ENCODE results near the gene ZNF227.

ZNF227 gene

DNA sequence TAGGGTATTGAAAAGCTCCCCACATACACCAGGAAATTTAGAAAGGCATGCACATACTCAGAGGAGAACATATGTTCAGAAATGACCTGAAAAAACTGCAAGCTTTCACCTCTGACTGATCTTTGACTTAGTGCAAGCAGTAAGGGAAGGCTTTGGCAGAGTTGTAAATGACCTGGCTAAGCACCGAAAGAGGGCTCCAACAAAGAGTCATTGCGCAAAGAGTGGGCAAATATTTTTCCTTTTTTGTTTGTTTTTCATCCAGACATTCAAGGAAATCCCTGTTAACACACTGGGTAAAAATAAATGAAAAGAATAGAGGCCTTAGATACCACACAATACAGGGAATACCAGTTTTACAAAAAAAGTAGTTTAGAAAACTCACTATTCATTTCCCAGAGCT, 42.2 kb downstream of the ZNF227 start:
- Histone ChIP-seq H4K20me1 (ENCODE audit: insufficient read depth, low read length) (no peaks in the 10 kb centered on the region), H3K27ac (ENCODE audit: low read length) (no peak overlapping the region), H3K36me3 (ENCODE audit: insufficient read depth, low read length) (no peaks in the 10 kb centered on the region), H3K27me3 (ENCODE audit: insufficient read depth, low read length, poor library complexity) (no peaks in the 10 kb centered on the region), H3K9ac (ENCODE audit: low read depth, low read length) (no peak overlapping the region), H2AFZ (ENCODE audit: low read depth, low read length) (no peak overlapping the region), H3K79me2 (ENCODE audit: insufficient read depth, low read length) (no peaks in the 10 kb centered on the region), H3K4me1 (ENCODE audit: insufficient read depth, low read length) (peaks cover 8% of the 10 kb centered on the region; the same call in 1 of the 2 replicates), H3K4me3 (ENCODE audit: low read depth in 1 of 2, low read length in 2 of 2) (no peak overlapping the region), H3K4me2 (ENCODE audit: insufficient read depth, low read length) (no peak overlapping the region), H3K9me3 (ENCODE audit: insufficient read depth, low read length, severe bottlenecking) (peaks cover 44% of the 10 kb centered on the region)
- TF ChIP-seq, protein P1, sequence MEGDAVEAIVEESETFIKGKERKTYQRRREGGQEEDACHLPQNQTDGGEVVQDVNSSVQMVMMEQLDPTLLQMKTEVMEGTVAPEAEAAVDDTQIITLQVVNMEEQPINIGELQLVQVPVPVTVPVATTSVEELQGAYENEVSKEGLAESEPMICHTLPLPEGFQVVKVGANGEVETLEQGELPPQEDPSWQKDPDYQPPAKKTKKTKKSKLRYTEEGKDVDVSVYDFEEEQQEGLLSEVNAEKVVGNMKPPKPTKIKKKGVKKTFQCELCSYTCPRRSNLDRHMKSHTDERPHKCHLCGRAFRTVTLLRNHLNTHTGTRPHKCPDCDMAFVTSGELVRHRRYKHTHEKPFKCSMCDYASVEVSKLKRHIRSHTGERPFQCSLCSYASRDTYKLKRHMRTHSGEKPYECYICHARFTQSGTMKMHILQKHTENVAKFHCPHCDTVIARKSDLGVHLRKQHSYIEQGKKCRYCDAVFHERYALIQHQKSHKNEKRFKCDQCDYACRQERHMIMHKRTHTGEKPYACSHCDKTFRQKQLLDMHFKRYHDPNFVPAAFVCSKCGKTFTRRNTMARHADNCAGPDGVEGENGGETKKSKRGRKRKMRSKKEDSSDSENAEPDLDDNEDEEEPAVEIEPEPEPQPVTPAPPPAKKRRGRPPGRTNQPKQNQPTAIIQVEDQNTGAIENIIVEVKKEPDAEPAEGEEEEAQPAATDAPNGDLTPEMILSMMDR (IDR thresholded peaks at IDR 0.05; ENCODE audit: borderline replicate concordance, extremely low read depth, low read length, poor library complexity, severe bottlenecking): no peak
- no peak for TF ChIP-seq EZH2 (IDR thresholded peaks at IDR 0.05; ENCODE audit: borderline replicate concordance, low read depth, low read length, severe bottlenecking)
- no peak for ATAC-seq (ENCODE audit: insufficient read depth, low read depth)
- no peak for DNase-seq

DNA sequence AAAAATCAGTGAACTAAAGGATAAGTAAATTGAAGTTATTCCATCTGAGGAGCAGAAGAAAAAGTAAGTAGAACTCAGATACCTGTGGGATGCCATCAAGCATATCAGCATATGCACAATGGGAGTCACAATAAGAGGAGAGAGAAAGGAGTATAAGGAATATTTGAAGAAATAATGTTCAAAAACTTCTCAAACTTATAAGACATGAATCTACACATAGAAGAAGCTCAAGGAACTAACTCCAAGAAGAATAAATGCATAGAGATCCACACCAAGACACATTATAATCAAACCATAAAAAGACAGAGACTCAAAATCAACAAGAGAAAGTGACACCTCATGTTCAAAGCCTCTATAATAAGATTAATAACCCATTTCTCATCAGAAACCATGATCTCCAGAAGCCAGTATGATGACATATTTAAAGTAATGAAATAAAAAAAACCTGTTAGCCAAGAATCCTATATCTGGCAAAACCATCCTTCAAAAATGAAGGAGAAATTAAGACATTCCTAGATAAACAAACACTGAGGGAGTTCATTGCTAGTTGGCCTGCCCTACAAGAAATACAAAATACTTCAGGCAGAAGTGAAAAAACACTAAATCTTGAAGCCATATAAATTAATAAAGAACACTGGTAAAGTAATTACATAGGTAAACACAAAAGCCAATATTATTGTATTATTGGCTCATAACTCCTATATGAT, 43.5 kb downstream of the ZNF227 start:
- Histone ChIP-seq H4K20me1 (ENCODE audit: insufficient read depth, low read length) (no peaks in the 10 kb centered on the region), H3K9ac (ENCODE audit: low read depth, low read length) (no peak overlapping the region), H3K9me3 (ENCODE audit: insufficient read depth, low read length, severe bottlenecking) (peaks cover 42% of the 10 kb centered on the region), H3K4me1 (ENCODE audit: insufficient read depth, low read length) (peaks cover 18% of the 10 kb centered on the region), H3K4me2 (ENCODE audit: insufficient read depth, low read length) (no peak overlapping the region), H3K79me2 (ENCODE audit: insufficient read depth, low read length) (no peaks in the 10 kb centered on the region), H2AFZ (ENCODE audit: low read depth, low read length) (no peak overlapping the region), H3K27me3 (ENCODE audit: insufficient read depth, low read length, poor library complexity) (no peaks in the 10 kb centered on the region), H3K36me3 (ENCODE audit: insufficient read depth, low read length) (no peaks in the 10 kb centered on the region), H3K27ac (ENCODE audit: low read length) (no peak overlapping the region), H3K4me3 (ENCODE audit: low read depth in 1 of 2, low read length in 2 of 2) (no peak overlapping the region)
- ATAC-seq (ENCODE audit: insufficient read depth, low read depth): no peak
- TF ChIP-seq, protein P1 (IDR thresholded peaks at IDR 0.05; ENCODE audit: borderline replicate concordance, extremely low read depth, low read length, poor library complexity, severe bottlenecking): no peak
- no peak for DNase-seq

DNA sequence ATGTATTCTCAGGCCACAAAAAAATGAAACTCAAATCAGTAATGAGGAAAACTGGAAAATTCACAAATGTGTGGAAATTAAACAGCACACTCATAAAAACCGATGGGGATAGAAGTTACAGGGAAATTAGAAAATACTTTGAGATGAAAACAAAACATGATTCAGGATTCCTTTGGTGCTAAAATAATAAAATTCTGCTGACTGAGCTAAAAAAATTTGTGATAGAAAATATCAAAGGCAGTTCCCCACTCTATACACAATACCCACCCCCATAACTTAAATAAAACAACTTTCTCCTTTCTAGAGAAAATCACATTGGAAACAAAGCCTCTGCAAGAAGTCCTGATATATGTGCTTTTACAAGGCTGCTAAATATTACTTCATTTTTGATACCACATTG, 45.8 kb downstream of the ZNF227 start:
- no peak overlapping the region for H2AFZ ChIP-seq (ENCODE audit: low read depth, low read length)
- no peak overlapping the region for H3K4me2 ChIP-seq (ENCODE audit: insufficient read depth, low read length)
- H3K27ac ChIP-seq (ENCODE audit: low read length): no peak overlapping the region
- H4K20me1 ChIP-seq (ENCODE audit: insufficient read depth, low read length): no peaks in the 10 kb centered on the region
- no peak for DNase-seq
- H3K27me3 ChIP-seq (ENCODE audit: insufficient read depth, low read length, poor library complexity): no peaks in the 10 kb centered on the region
- H3K9me3 ChIP-seq (ENCODE audit: insufficient read depth, low read length, severe bottlenecking): peaks cover 38% of the 10 kb centered on the region
- no peaks in the 10 kb centered on the region for H3K36me3 ChIP-seq (ENCODE audit: insufficient read depth, low read length)
- H3K9ac ChIP-seq (ENCODE audit: low read depth, low read length): no peak overlapping the region
- TF ChIP-seq, protein P1 (IDR thresholded peaks at IDR 0.05; ENCODE audit: borderline replicate concordance, extremely low read depth, low read length, poor library complexity, severe bottlenecking): no peak
- TF ChIP-seq EZH2 (IDR thresholded peaks at IDR 0.05; ENCODE audit: borderline replicate concordance, low read depth, low read length, severe bottlenecking): no peak
- no peaks in the 10 kb centered on the region for H3K79me2 ChIP-seq (ENCODE audit: insufficient read depth, low read length)
- H3K4me3 ChIP-seq (ENCODE audit: low read depth in 1 of 2, low read length in 2 of 2): no peak overlapping the region
- H3K4me1 ChIP-seq (ENCODE audit: insufficient read depth, low read length): peaks cover 20% of the 10 kb centered on the region
- no peak for ATAC-seq (ENCODE audit: insufficient read depth, low read depth)

All from DND-41 (cell line).